ENCODE results near the gene PEDS1.
"Not testable (repeated sequence)": the region's sequence is repeated elsewhere in the genome, so short reads cannot be mapped to it uniquely, and the experiment has no call there.

Gene PEDS1

GRCh38 chr20:50188879-50189680 is 35.6 kb upstream of the PEDS1 start:
- FAIRE-seq (no peak), DNase-seq (ENCODE audit: insufficient read length) (no peak)

GRCh38 chr20:50188287-50188688 is 34.8 kb upstream of the PEDS1 start:
- DNase-seq (ENCODE audit: insufficient read length): no peak
- FAIRE-seq: no peak
- TF ChIP-seq TAF1 (IDR thresholded peaks at IDR 0.05; ENCODE audit: borderline replicate concordance, low read depth, low read length) (no peak), POLR2AphosphoS5 (IDR thresholded peaks at IDR 0.05; ENCODE audit: low read depth, low read length) (no peak), POLR2A (IDR thresholded peaks at IDR 0.05; ENCODE audit: low read depth, low read length) (no peak)

More at GRCh38 chr20:50188879-50189680, 35.6 kb upstream of the PEDS1 start:
- TF ChIP-seq TAF1 (IDR thresholded peaks at IDR 0.05; ENCODE audit: borderline replicate concordance, low read depth, low read length) (no peak), POLR2AphosphoS5 (IDR thresholded peaks at IDR 0.05; ENCODE audit: low read depth, low read length) (no peak), POLR2A (IDR thresholded peaks at IDR 0.05; ENCODE audit: low read depth, low read length) (no peak)

GRCh38 chr20:50187403-50188051 is 34.0 kb upstream of the PEDS1 start:
- DNase-seq (ENCODE audit: insufficient read length): no peak
- FAIRE-seq: no peak

GRCh38 chr20:50186987-50187402 is 33.5 kb upstream of the PEDS1 start:
- TF ChIP-seq TAF1 (IDR thresholded peaks at IDR 0.05; ENCODE audit: borderline replicate concordance, low read depth, low read length) (no peak), POLR2A (IDR thresholded peaks at IDR 0.05; ENCODE audit: low read depth, low read length) (no peak), POLR2AphosphoS5 (IDR thresholded peaks at IDR 0.05; ENCODE audit: low read depth, low read length) (no peak)
- DNase-seq (ENCODE audit: insufficient read length): no peak
- FAIRE-seq: no peak

More at GRCh38 chr20:50187403-50188051, 34.0 kb upstream of the PEDS1 start:
- TF ChIP-seq TAF1 (IDR thresholded peaks at IDR 0.05; ENCODE audit: borderline replicate concordance, low read depth, low read length): no peak
- no peak for TF ChIP-seq POLR2A (IDR thresholded peaks at IDR 0.05; ENCODE audit: low read depth, low read length)
- TF ChIP-seq POLR2AphosphoS5 (IDR thresholded peaks at IDR 0.05; ENCODE audit: low read depth, low read length): no peak

GRCh38 chr20:50186151-50186885 is 32.8 kb upstream of the PEDS1 start:
- FAIRE-seq: peak; percentile 56

GRCh38 chr20:50185426-50185825 is 31.9 kb upstream of the PEDS1 start:
- TF ChIP-seq POLR2A (IDR thresholded peaks at IDR 0.05; ENCODE audit: low read depth, low read length): no peak
- TF ChIP-seq POLR2AphosphoS5 (IDR thresholded peaks at IDR 0.05; ENCODE audit: low read depth, low read length): no peak
- no peak for TF ChIP-seq TAF1 (IDR thresholded peaks at IDR 0.05; ENCODE audit: borderline replicate concordance, low read depth, low read length)
- FAIRE-seq (no peak), DNase-seq (ENCODE audit: insufficient read length) (no peak)

More at GRCh38 chr20:50186151-50186885, 32.8 kb upstream of the PEDS1 start:
- TF ChIP-seq POLR2AphosphoS5 (IDR thresholded peaks at IDR 0.05; ENCODE audit: low read depth, low read length) (no peak), POLR2A (IDR thresholded peaks at IDR 0.05; ENCODE audit: low read depth, low read length) (no peak), TAF1 (IDR thresholded peaks at IDR 0.05; ENCODE audit: borderline replicate concordance, low read depth, low read length) (no peak)
- DNase-seq (ENCODE audit: insufficient read length): no peak

GRCh38 chr20:50182346-50182745 is 28.8 kb upstream of the PEDS1 start:
- no peak for TF ChIP-seq POLR2A (IDR thresholded peaks at IDR 0.05; ENCODE audit: low read depth, low read length)
- no peak for DNase-seq (ENCODE audit: insufficient read length)
- no peak for FAIRE-seq

- TF ChIP-seq POLR2AphosphoS5 (IDR thresholded peaks at IDR 0.05; ENCODE audit: low read depth, low read length): no peak
- TF ChIP-seq POLR2A (IDR thresholded peaks at IDR 0.05; ENCODE audit: low read depth, low read length): no peak
- no peak for TF ChIP-seq TAF1 (IDR thresholded peaks at IDR 0.05; ENCODE audit: borderline replicate concordance, low read depth, low read length)
- no peak for FAIRE-seq
These were observed 27.8 kb upstream of the PEDS1 start for GRCh38 chr20:50181344-50181743.

GRCh38 chr20:50178672-50179071 is 25.1 kb upstream of the PEDS1 start:
- DNase-seq (ENCODE audit: insufficient read length); FAIRE-seq: not testable (repeated sequence)

More at GRCh38 chr20:50181344-50181743, 27.8 kb upstream of the PEDS1 start:
- DNase-seq (ENCODE audit: insufficient read length): no peak

- no peak for TF ChIP-seq POLR2A (IDR thresholded peaks at IDR 0.05; ENCODE audit: low read depth, low read length)
- no peak for TF ChIP-seq TAF1 (IDR thresholded peaks at IDR 0.05; ENCODE audit: borderline replicate concordance, low read depth, low read length)
- no peak for FAIRE-seq
- DNase-seq (ENCODE audit: insufficient read length): no peak
These were observed 22.7 kb upstream of the PEDS1 start for GRCh38 chr20:50175938-50176933.

GRCh38 chr20:50174456-50174855 is 20.9 kb upstream of the PEDS1 start:
- DNase-seq (ENCODE audit: insufficient read length) (no peak), FAIRE-seq (no peak)
- no peak for TF ChIP-seq POLR2A (IDR thresholded peaks at IDR 0.05; ENCODE audit: low read depth, low read length)
- TF ChIP-seq POLR2AphosphoS5 (IDR thresholded peaks at IDR 0.05; ENCODE audit: low read depth, low read length): no peak
- no peak for TF ChIP-seq TAF1 (IDR thresholded peaks at IDR 0.05; ENCODE audit: borderline replicate concordance, low read depth, low read length)
